Calu3 (cell line): ENCODE measurements around the gene TMEM52. TPM values are rescaled to one million over a fixed set of nuclear protein-coding genes. Genes with fewer than 3 reads are reported as not detected.

Experiments used
- BruUV-seq: library from RNA; stranded (reverse); fragments of 400-500 nt; replicated peaks from 2 replicates; lab custom pipeline; 2021; lab: Mats Ljungman, UMichigan
- CTCF ChIA-PET: fragments of 300-600 bp; sonication (Branson Sonifier 250); formaldehyde crosslinking; loops from one replicate; lab custom pipeline; 2022; ENCODE audit warnings: antibody characterized with exemption; lab: Charles Lee
- DNase-seq: peaks from one replicate; pipeline ENCODE4 v3.0.0; 2022
- H3K27ac Mint-ChIP-seq: one replicate; pipeline ENCODE4 v1.8.0; 2022; ENCODE audit warnings: mixed read lengths; ENCODE audit not compliant: unreplicated experiment
- H3K27me3 Mint-ChIP-seq: one replicate; pipeline ENCODE4 v1.8.0; 2022; ENCODE audit warnings: mixed read lengths; ENCODE audit not compliant: unreplicated experiment
- H3K36me3 Mint-ChIP-seq: one replicate; pipeline ENCODE4 v1.8.0; 2022; ENCODE audit warnings: mild to moderate bottlenecking, moderate library complexity, mixed read lengths; ENCODE audit not compliant: insufficient read depth, unreplicated experiment
- H3K4me1 Mint-ChIP-seq: one replicate; pipeline ENCODE4 v1.8.0; 2022; ENCODE audit warnings: mild to moderate bottlenecking, low read depth, mixed read lengths; ENCODE audit not compliant: unreplicated experiment
- H3K4me3 Mint-ChIP-seq: one replicate; pipeline ENCODE4 v1.8.0; 2022; ENCODE audit warnings: mild to moderate bottlenecking, low read depth, moderate library complexity, mixed read lengths; ENCODE audit not compliant: unreplicated experiment
- H3K9me3 Mint-ChIP-seq: one replicate; pipeline ENCODE4 v1.8.0; 2022; ENCODE audit warnings: low read depth, mixed read lengths; ENCODE audit not compliant: unreplicated experiment
- intact Hi-C: fragments of 100-400 bp; cut with micrococcal nuclease; formaldehyde crosslinking; loops from one replicate; pipeline ENCODE4 v1.10.0; 2022; ENCODE audit not compliant: unreplicated experiment
- total RNA-seq: library from RNA; stranded (reverse); gene quantifications from 2 replicates; pipeline ENCODE4 v1.2.3, GENCODE V29; 2022
- TF ChIP-seq, protein P1 (sequence below): fragments of 200-600 bp; IDR thresholded peaks from one replicate; pipeline ENCODE4 v1.8.0; 2022; ENCODE audit warnings: antibody characterized with exemption; ENCODE audit not compliant: unreplicated experiment

Gene TMEM52
- total RNA-seq, 1 experiment from 2014 or later = 1.1 TPM

DNA sequence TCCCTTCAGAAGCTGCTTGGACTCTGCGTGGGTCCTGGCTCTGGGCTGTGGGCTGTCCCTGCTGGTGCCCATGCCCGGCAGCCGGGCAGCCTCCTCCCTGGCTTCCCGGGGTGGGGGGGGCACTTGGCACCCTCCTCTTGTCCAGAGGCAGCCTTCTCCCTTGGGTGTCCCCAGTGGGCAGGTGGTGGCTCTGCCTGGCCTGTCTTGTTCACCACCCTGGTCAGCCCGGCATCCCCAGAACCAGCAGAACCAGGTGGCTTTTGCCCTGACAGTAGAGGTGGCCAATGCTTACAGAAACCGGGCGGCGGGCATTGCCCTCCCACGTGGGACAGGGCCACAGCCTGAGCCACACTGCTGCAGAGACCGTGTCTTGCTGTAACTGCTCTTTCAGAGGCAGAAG, 46.5 kb upstream of the TMEM52 start:
- no peak overlapping the region for H3K27ac Mint-ChIP-seq
- H3K9me3 Mint-ChIP-seq = peaks cover 4% of the 10 kb centered on the region
- peaks cover 54% of the 10 kb centered on the region for H3K27me3 Mint-ChIP-seq
- TF ChIP-seq, protein P1, sequence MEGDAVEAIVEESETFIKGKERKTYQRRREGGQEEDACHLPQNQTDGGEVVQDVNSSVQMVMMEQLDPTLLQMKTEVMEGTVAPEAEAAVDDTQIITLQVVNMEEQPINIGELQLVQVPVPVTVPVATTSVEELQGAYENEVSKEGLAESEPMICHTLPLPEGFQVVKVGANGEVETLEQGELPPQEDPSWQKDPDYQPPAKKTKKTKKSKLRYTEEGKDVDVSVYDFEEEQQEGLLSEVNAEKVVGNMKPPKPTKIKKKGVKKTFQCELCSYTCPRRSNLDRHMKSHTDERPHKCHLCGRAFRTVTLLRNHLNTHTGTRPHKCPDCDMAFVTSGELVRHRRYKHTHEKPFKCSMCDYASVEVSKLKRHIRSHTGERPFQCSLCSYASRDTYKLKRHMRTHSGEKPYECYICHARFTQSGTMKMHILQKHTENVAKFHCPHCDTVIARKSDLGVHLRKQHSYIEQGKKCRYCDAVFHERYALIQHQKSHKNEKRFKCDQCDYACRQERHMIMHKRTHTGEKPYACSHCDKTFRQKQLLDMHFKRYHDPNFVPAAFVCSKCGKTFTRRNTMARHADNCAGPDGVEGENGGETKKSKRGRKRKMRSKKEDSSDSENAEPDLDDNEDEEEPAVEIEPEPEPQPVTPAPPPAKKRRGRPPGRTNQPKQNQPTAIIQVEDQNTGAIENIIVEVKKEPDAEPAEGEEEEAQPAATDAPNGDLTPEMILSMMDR = no peak
- DNase-seq = no peak
- H3K36me3 Mint-ChIP-seq = peaks cover 4% of the 10 kb centered on the region
- H3K4me3 Mint-ChIP-seq = no peak overlapping the region
- no TSS peak for BruUV-seq
- intact Hi-C loops = no loop called here
- CTCF ChIA-PET = no interaction called here
- H3K4me1 Mint-ChIP-seq = peaks cover 5% of the 10 kb centered on the region

DNA sequence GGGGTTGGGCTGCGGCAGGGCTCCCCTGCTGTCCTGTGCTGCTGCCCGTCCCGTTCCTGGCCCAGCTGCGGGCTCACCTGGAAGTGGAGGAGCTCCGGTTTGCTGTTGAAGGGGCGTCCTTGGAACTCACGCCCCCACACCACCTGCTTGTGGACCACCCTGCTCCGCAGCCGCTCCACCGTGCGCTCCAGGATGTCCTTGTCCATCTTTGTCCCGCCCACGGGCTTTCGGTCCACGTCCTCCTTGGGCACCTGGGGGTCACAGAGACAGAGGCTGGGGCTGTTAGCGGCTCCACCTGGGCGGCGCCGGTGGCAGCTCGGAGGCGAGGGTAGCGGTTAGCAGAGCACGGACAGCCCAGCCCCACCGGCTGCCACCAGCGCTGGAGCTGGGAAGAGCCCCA, 45.7 kb upstream of the TMEM52 start:
- no TSS peak for BruUV-seq
- H3K27ac Mint-ChIP-seq = no peak overlapping the region
- TF ChIP-seq, protein P1 = no peak
- H3K9me3 Mint-ChIP-seq = peaks cover 4% of the 10 kb centered on the region
- intact Hi-C loops = loop anchor here (5.0 kb wide), 1 partner anchor 82 kb away; no protein-coding TSS in a partner anchor
- peaks cover 61% of the 10 kb centered on the region for H3K27me3 Mint-ChIP-seq
- CTCF ChIA-PET = no interaction called here
- no peak for DNase-seq
- peaks cover 4% of the 10 kb centered on the region for H3K36me3 Mint-ChIP-seq
- no peak overlapping the region for H3K4me3 Mint-ChIP-seq
- peaks cover 10% of the 10 kb centered on the region for H3K4me1 Mint-ChIP-seq

DNA sequence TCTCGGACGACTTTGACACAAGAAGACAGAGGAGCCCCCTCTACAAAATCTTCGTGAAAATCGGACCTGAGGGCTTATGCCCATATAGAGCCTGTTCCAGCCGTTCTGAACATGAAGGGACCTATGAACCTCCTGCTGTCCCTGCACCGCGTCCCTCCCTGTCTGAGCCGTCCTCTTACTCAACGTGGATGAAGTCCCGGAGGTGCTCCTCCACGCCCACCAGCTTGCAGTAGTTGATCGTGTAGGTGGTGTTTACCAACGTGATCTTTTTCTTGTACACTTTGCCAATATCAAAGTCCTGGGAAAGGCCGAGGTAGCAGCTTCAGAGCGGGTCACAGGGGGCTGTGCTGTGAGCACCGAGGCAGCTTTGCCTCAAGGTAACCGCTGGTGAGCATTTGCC, 44.5 kb upstream of the TMEM52 start:
- intact Hi-C loops = loop anchor here (5.0 kb wide), 1 partner anchor 84 kb away; no protein-coding TSS in a partner anchor
- BruUV-seq = no TSS peak
- peaks cover 68% of the 10 kb centered on the region for H3K27me3 Mint-ChIP-seq

DNA sequence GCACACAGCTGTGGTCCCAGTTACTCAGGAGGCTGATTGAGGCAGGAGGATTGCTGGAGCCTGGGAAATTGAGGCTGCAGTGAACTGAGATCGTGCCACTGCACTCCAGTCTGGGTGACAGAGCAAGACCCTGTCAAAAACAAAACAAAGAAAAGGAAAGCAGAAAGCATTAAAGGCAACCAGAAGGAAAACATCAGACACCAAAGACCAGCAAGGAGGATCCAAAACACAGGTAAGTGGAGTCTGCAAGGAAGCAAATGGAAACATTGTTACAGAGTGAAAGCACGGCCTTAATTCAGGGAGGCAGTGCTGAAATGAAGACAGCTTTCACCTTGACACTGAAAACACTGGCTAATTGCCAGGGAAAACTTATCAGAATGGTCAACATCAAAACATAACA, 43.7 kb upstream of the TMEM52 start:
- peaks cover 68% of the 10 kb centered on the region for H3K27me3 Mint-ChIP-seq
- no peak overlapping the region for H3K27ac Mint-ChIP-seq
- CTCF ChIA-PET = no interaction called here
- intact Hi-C loops = loop anchor here (5.0 kb wide), 1 partner anchor 85 kb away; no protein-coding TSS in a partner anchor
- no peak overlapping the region for H3K4me3 Mint-ChIP-seq
- no TSS peak for BruUV-seq
- no peaks in the 10 kb centered on the region for H3K36me3 Mint-ChIP-seq
- no peak for DNase-seq
- peaks cover 2% of the 10 kb centered on the region for H3K9me3 Mint-ChIP-seq
- peaks cover 10% of the 10 kb centered on the region for H3K4me1 Mint-ChIP-seq
- TF ChIP-seq, protein P1 = no peak

More for the DNA sequence above, 44.5 kb upstream of the TMEM52 start:
- no peaks in the 10 kb centered on the region for H3K36me3 Mint-ChIP-seq
- no peak overlapping the region for H3K27ac Mint-ChIP-seq
- H3K9me3 Mint-ChIP-seq = peaks cover 4% of the 10 kb centered on the region
- no peak for DNase-seq
- CTCF ChIA-PET = no interaction called here
- H3K4me1 Mint-ChIP-seq = peaks cover 10% of the 10 kb centered on the region
- TF ChIP-seq, protein P1 = no peak
- no peak overlapping the region for H3K4me3 Mint-ChIP-seq
